ENCODE data around the gene C2orf72.

The C2orf72 gene

DNA sequence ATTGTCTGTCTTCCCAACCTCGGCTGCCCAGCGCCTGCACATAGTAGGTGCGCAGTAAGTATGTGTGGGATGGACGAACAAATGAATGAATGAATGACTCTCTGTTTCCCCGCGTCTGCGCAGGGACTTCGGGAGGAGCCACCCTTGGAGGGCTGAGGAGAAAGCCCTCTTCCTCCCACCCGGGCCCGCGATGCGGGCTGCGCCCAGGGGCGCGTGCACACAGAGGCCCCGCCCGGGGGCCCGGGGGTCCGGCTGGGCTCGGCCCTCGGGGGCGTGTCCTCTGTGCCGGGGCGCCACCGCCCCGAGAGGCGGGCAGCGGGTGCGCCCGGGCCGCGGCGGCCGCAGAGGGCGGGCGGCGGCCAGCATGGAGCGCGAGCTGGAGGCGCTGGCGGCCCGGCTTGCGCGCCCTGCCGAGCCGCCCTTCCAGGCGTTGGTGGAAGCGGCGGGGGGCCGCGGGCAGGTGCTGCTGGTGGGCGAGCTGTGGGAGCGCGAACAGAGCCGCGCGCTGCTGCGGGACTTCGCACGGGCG lies at the start of gene C2orf72:
C2orf72 (plus strand) TSS at position 322 of the 529 bp plus-strand sequence; CDS start at position 365, 43 bp downstream.
- H3K4me3 ChIP-seq (ENCODE audit: low read depth, low read length) = peak within 1 kb of the TSS; percentile 31; the same call in 1 of the 2 replicates
- TF ChIP-seq, protein P1, sequence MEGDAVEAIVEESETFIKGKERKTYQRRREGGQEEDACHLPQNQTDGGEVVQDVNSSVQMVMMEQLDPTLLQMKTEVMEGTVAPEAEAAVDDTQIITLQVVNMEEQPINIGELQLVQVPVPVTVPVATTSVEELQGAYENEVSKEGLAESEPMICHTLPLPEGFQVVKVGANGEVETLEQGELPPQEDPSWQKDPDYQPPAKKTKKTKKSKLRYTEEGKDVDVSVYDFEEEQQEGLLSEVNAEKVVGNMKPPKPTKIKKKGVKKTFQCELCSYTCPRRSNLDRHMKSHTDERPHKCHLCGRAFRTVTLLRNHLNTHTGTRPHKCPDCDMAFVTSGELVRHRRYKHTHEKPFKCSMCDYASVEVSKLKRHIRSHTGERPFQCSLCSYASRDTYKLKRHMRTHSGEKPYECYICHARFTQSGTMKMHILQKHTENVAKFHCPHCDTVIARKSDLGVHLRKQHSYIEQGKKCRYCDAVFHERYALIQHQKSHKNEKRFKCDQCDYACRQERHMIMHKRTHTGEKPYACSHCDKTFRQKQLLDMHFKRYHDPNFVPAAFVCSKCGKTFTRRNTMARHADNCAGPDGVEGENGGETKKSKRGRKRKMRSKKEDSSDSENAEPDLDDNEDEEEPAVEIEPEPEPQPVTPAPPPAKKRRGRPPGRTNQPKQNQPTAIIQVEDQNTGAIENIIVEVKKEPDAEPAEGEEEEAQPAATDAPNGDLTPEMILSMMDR (IDR thresholded peaks at IDR 0.05; ENCODE audit: insufficient read depth, low read depth, low read length, missing control alignments) = no peak
- DNase-seq (ENCODE audit: low read depth) = no peak

DNA sequence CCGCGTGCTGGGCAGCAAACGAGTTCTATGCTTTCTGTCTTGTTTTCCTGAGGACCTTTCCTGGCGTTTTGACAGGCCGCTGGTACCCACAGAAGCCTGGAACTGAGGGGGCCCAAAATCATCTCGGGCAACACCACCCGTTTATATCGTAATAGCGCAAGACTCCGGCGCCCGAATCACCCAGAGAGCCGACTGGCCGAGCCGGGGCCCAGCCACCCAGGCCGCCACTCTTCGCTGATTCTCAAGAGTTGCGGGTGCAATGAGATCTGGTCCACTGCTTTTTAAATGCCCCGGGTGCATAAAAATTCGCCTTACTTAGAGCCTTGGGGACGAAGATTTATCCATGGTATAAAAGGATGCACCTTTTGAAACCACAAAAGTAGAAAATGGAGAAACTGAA lies 47.6 kb upstream of the C2orf72 start:
- H3K4me3 ChIP-seq (ENCODE audit: low read depth, low read length) = no peak overlapping the region
- DNase-seq (ENCODE audit: low read depth) = no peak
- TF ChIP-seq, protein P1 (IDR thresholded peaks at IDR 0.05; ENCODE audit: insufficient read depth, low read depth, low read length, missing control alignments) = no peak

DNA sequence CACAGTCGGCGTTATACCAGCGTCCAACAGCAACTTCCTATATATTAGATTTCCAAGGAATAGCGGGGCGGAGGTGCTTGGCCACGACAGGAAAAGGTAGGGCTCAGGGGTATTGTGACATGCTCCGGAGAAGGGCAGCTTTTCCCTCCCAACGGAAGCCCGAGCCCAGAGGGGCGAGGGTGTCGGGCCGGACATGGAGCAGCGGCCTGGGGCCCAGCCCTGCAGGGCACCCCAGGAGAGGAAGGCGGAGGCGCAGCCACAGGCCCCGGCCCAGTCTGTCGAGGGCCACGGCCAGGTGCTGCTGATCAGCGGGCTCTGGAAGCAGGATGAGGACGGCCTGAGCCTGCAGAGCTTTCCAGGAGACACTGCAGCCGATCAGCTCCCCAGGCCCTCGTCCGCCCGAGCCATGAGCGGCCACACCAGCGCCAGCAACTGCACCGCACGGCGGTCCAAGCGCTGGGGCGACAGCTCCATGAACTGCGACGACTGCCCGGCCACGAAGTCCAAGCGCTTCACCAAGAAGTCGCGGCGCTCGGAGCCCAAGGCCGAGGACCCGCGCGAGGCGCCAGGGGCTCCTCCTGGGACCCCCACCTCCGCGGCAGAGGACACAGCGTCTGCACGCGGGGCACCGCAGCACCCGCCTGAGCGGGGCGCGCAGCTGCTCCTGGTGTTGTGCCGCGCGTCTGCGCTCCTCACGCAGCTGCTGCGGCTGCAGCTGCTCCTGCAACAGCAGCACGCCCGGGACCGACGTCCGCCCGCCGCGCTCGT lies 47.0 kb upstream of the C2orf72 start:
- no peak overlapping the region for H3K4me3 ChIP-seq (ENCODE audit: low read depth, low read length)
- DNase-seq (ENCODE audit: low read depth) = no peak
- TF ChIP-seq, protein P1 (IDR thresholded peaks at IDR 0.05; ENCODE audit: insufficient read depth, low read depth, low read length, missing control alignments) = no peak

DNA sequence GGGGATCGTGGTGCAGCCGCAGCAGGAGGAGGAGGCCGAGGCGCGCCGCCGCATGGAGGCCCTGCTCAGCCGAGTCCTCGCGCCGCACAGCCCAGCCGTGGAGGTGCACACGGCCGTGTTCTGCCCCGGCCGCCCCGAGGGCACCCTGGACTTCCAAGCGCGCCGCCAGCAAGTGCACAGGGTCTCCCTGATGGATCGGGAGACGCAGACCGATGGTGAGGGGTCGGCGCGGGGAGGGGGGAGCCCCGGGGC lies 46.5 kb upstream of the C2orf72 start:
- TF ChIP-seq, protein P1 (IDR thresholded peaks at IDR 0.05; ENCODE audit: insufficient read depth, low read depth, low read length, missing control alignments) = no peak
- no peak for DNase-seq (ENCODE audit: low read depth)
- H3K4me3 ChIP-seq (ENCODE audit: low read depth, low read length) = no peak overlapping the region

DNA sequence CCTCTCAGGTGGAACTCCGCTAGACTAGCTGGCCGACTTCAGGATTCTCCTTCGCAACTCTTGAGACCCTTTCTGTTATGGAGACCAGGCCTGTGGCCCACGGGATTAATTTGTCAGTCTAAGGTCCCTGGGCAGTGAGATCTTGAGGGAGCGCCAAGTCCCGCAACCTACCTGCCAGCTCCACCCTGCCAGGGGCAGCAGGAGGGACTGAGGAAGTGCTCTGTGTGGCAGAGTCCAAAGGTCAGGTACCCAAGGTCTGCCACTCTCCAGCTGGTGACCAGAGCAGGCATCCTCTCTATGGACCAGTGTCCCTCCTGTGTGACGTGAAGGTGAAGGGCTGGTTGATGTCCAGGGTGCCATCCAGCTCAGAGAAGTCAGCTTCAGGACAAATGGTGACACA lies 45.7 kb upstream of the C2orf72 start:
- no peak for DNase-seq (ENCODE audit: low read depth)
- TF ChIP-seq, protein P1 (IDR thresholded peaks at IDR 0.05; ENCODE audit: insufficient read depth, low read depth, low read length, missing control alignments) = no peak

DNA sequence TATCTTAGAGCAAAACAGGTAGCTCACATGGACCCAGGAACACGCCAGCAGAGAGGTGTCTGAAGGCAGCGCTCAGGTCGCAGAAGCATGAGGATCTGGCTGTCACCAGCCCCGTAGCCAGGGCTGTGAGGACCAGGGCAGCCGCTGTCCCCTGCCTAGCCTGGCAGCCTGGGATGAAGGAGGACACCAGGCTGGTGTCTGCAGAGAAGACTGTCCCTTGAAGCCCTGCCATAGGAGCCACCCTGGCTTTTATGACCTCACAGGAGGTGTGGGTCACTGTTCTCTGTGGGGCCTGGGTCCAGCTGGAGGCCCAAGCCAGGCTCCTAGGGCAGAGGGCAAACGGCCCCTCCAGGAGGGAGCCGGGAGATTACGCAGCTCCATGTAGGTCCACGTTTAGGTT lies 41.5 kb upstream of the C2orf72 start, which contains the start of gene SPATA3:
SPATA3 (plus strand) TSS at position 301 of the 400 bp plus-strand sequence. CDS start 113 bp downstream, outside the sequence.
- DNase-seq (ENCODE audit: low read depth) = no peak
- TF ChIP-seq, protein P1 (IDR thresholded peaks at IDR 0.05; ENCODE audit: insufficient read depth, low read depth, low read length, missing control alignments) = no peak
- H3K4me3 ChIP-seq (ENCODE audit: low read depth, low read length) = no peak within 1 kb of the TSS

More for the DNA sequence above, 45.7 kb upstream of the C2orf72 start:
- no peak overlapping the region for H3K4me3 ChIP-seq (ENCODE audit: low read depth, low read length)

Data from GM12865 (cell line).